ENCODE measurements around the gene GNAI1. TPM values are rescaled to one million over a fixed set of nuclear protein-coding genes. Genes with fewer than 3 reads are reported as not detected.

Gene GNAI1
- total and polyA plus RNA-seq, 4 donors = 66.3 to 155 (median 104) TPM

DNA sequence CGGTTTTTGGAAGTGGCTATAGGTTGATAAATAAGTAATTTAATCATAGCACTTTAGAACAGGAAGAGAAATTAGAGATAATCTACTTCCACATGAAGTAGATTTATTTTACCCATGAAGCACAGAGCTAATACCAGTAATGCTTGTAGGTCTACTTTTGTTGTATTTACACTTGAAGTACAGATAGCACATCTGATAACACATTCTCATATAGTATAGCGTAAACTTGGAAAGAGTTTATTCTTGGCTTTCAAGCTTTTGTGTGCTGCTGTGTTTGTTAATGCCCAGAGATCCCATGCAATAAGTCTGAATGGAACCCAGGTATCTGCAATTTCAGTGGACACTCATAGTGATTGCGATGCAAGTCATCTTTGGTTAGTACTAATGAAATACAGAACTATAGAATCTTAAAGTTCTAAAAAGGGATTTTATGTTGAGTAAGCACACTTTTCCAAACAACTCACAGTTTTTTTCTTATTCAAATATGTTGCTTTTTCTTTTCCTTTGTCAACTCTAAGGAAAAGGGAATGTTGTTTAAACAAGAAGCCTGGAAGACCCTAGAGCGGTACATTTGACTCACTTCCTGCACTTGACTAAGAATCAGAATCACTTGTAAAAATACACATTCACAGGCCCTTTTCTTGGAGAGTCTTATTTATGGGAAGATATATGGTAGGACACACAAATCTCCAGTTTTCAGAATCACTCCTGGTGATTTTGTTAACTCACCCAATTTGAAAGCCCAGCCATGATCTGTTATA, 105.8 kb downstream of the GNAI1 start:
- Histone ChIP-seq H3K27ac (ENCODE audit: low read depth, low read length) (no peak overlapping the region), H3K27me3 (ENCODE audit: control insufficient read depth, insufficient read depth, low read length) (no peaks in the 10 kb centered on the region), H3K36me3 (ENCODE audit: control insufficient read depth, insufficient read depth, low read length) (no peaks in the 10 kb centered on the region), H3K4me3 (ENCODE audit: low read depth, low read length) (no peak overlapping the region), H3K9me3 (ENCODE audit: control insufficient read depth, insufficient read depth, low read length) (no peaks in the 10 kb centered on the region), H3K4me1 (ENCODE audit: control insufficient read depth, insufficient read depth, low read length) (peaks cover 3% of the 10 kb centered on the region)
- no CpG with 5 or more reads among the region's 4 CpGs for WGBS (ENCODE audit: insufficient coverage)
- DNase-seq (ENCODE audit: low read depth in 4 of 6, low spot score in 6 of 6) = no peak

DNA sequence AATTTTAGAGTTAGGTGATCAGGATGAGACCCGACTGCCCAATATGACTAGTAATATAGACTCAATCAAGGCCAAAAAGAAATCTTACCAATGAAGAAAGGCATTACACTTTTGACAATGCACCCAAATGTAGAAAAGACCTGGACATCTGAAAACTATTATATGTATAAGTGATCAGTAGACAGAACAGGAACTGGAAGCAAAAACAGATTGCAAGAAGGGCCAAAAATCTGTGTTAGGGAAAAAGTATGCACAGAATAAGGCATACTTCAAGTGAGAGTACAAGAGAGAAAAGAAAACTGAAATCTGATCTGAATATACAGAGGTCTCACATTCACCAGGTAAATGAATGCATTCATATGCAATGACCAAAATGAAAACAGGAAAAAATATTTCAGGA, 107.0 kb downstream of the GNAI1 start:
- no peaks in the 10 kb centered on the region for H3K9me3 ChIP-seq (ENCODE audit: control insufficient read depth, insufficient read depth, low read length)
- peaks cover 3% of the 10 kb centered on the region for H3K4me1 ChIP-seq (ENCODE audit: control insufficient read depth, insufficient read depth, low read length)
- no peak overlapping the region for H3K27ac ChIP-seq (ENCODE audit: low read depth, low read length)
- no peak overlapping the region for H3K4me3 ChIP-seq (ENCODE audit: low read depth, low read length)
- WGBS (ENCODE audit: insufficient coverage) = no CpG with 5 or more reads among the region's 1 CpG
- H3K27me3 ChIP-seq (ENCODE audit: control insufficient read depth, insufficient read depth, low read length) = no peaks in the 10 kb centered on the region
- H3K36me3 ChIP-seq (ENCODE audit: control insufficient read depth, insufficient read depth, low read length) = no peaks in the 10 kb centered on the region
- DNase-seq (ENCODE audit: low read depth in 4 of 6, low spot score in 6 of 6) = no peak

GRCh38 chr7:80243425-80243824, 108.8 kb downstream of the GNAI1 start:
- H3K36me3 ChIP-seq (ENCODE audit: control insufficient read depth, insufficient read depth, low read length) = no peaks in the 10 kb centered on the region
- DNase-seq (ENCODE audit: low read depth in 4 of 6, low spot score in 6 of 6) = peak in 1 of 6 donors; percentile 21
- WGBS (ENCODE audit: insufficient coverage) = 64% methylated on average over 3 of the region's 4 CpGs

GRCh38 chr7:80244206-80244916, 109.7 kb downstream of the GNAI1 start:
- Histone ChIP-seq H3K27ac (ENCODE audit: low read depth, low read length) (peak overlapping the region; percentile 22), H3K4me3 (ENCODE audit: low read depth, low read length) (no peak overlapping the region), H3K36me3 (ENCODE audit: control insufficient read depth, insufficient read depth, low read length) (no peaks in the 10 kb centered on the region), H3K27me3 (ENCODE audit: control insufficient read depth, insufficient read depth, low read length) (no peaks in the 10 kb centered on the region), H3K4me1 (ENCODE audit: control insufficient read depth, insufficient read depth, low read length) (peaks cover 3% of the 10 kb centered on the region), H3K9me3 (ENCODE audit: control insufficient read depth, insufficient read depth, low read length) (no peaks in the 10 kb centered on the region)
- DNase-seq (ENCODE audit: low read depth in 4 of 6, low spot score in 6 of 6) = peak in 5 of 6 donors; percentile 7 to 57 (median 25)
- WGBS (ENCODE audit: insufficient coverage) = 39% methylated on average over 2 of the region's 4 CpGs

More at GRCh38 chr7:80243425-80243824, 108.8 kb downstream of the GNAI1 start:
- Histone ChIP-seq H3K9me3 (ENCODE audit: control insufficient read depth, insufficient read depth, low read length) (no peaks in the 10 kb centered on the region), H3K4me3 (ENCODE audit: low read depth, low read length) (no peak overlapping the region), H3K4me1 (ENCODE audit: control insufficient read depth, insufficient read depth, low read length) (peaks cover 3% of the 10 kb centered on the region), H3K27me3 (ENCODE audit: control insufficient read depth, insufficient read depth, low read length) (no peaks in the 10 kb centered on the region), H3K27ac (ENCODE audit: low read depth, low read length) (no peak overlapping the region)

DNA sequence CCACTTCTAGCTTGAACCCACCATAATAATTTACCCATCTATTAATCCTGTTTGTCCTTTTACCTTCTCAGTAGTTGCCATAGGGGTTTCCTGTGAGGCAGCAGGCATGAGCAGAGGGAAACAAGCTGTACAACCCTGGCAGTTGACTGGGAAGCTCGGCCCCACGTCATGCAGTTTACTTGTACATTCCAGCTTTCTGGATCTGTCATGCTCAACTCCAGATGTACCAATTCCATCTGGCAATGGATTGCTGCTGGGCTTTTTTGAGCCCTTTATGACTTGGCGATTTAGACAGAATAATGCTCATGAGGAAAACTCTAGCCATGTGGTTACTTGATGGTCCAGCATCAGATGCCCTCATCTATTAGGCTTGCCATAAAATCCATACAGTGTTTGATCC, 112.5 kb downstream of the GNAI1 start:
- no peaks in the 10 kb centered on the region for H3K36me3 ChIP-seq (ENCODE audit: control insufficient read depth, insufficient read depth, low read length)
- no peaks in the 10 kb centered on the region for H3K27me3 ChIP-seq (ENCODE audit: control insufficient read depth, insufficient read depth, low read length)
- no peaks in the 10 kb centered on the region for H3K9me3 ChIP-seq (ENCODE audit: control insufficient read depth, insufficient read depth, low read length)
- WGBS (ENCODE audit: insufficient coverage) = 86% methylated on average over 3 of the region's 3 CpGs
- no peak overlapping the region for H3K4me3 ChIP-seq (ENCODE audit: low read depth, low read length)
- no peak overlapping the region for H3K27ac ChIP-seq (ENCODE audit: low read depth, low read length)
- H3K4me1 ChIP-seq (ENCODE audit: control insufficient read depth, insufficient read depth, low read length) = peaks cover 3% of the 10 kb centered on the region
- DNase-seq (ENCODE audit: low read depth in 4 of 6, low spot score in 6 of 6) = no peak

DNA sequence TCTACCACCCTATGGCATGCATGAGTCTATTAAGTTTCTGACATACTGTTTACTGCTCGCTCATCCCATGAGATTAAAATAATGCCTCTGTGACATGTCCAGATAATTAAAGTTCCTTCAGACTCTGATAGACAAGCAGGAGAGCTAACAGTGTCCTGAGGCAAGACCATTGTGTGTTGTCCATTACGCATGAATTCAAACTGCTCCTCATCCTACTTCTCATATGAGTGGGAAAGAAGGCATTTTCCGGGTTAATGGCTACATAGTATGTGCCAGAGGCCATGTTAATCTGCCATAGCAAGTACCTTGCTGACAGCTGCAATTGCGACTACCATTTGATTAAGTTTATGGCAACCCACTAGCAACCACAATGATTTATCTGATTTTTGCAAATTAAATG, 113.3 kb downstream of the GNAI1 start:
- 100% methylated on average over 2 of the region's 4 CpGs for WGBS (ENCODE audit: insufficient coverage)
- H3K9me3 ChIP-seq (ENCODE audit: control insufficient read depth, insufficient read depth, low read length) = no peaks in the 10 kb centered on the region
- no peak overlapping the region for H3K27ac ChIP-seq (ENCODE audit: low read depth, low read length)
- no peaks in the 10 kb centered on the region for H3K36me3 ChIP-seq (ENCODE audit: control insufficient read depth, insufficient read depth, low read length)
- peaks cover 3% of the 10 kb centered on the region for H3K4me1 ChIP-seq (ENCODE audit: control insufficient read depth, insufficient read depth, low read length)
- H3K4me3 ChIP-seq (ENCODE audit: low read depth, low read length) = no peak overlapping the region
- no peaks in the 10 kb centered on the region for H3K27me3 ChIP-seq (ENCODE audit: control insufficient read depth, insufficient read depth, low read length)
- no peak for DNase-seq (ENCODE audit: low read depth in 4 of 6, low spot score in 6 of 6)

DNA sequence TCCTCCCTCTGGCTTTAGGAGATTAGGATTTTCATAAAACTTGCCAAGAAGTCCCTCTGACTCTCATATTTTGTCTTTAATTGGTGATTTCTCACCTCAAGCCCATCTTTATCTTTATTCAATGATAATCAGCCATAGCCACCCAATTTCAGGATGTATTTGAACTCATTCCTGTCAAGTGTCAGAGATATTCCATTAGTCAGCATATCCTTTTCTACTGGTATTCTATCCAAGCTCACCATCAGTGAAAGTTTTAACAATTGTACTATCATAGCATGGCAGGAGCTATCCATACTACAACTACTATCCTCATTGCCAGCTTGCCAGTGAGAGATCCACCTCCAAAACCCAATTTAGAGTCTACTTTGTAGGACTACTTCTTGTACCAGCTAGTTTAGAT, 114.6 kb downstream of the GNAI1 start:
- no peaks in the 10 kb centered on the region for H3K9me3 ChIP-seq (ENCODE audit: control insufficient read depth, insufficient read depth, low read length)
- no peak overlapping the region for H3K27ac ChIP-seq (ENCODE audit: low read depth, low read length)
- H3K4me1 ChIP-seq (ENCODE audit: control insufficient read depth, insufficient read depth, low read length) = peaks cover 3% of the 10 kb centered on the region
- no peaks in the 10 kb centered on the region for H3K27me3 ChIP-seq (ENCODE audit: control insufficient read depth, insufficient read depth, low read length)
- DNase-seq (ENCODE audit: low read depth in 4 of 6, low spot score in 6 of 6) = no peak
- no peaks in the 10 kb centered on the region for H3K36me3 ChIP-seq (ENCODE audit: control insufficient read depth, insufficient read depth, low read length)
- H3K4me3 ChIP-seq (ENCODE audit: low read depth, low read length) = no peak overlapping the region

- Histone ChIP-seq H3K4me1 (ENCODE audit: control insufficient read depth, insufficient read depth, low read length) (peaks cover 2% of the 10 kb centered on the region), H3K4me3 (ENCODE audit: low read depth, low read length) (no peak overlapping the region), H3K36me3 (ENCODE audit: control insufficient read depth, insufficient read depth, low read length) (no peaks in the 10 kb centered on the region), H3K27ac (ENCODE audit: low read depth, low read length) (no peak overlapping the region), H3K27me3 (ENCODE audit: control insufficient read depth, insufficient read depth, low read length) (no peaks in the 10 kb centered on the region), H3K9me3 (ENCODE audit: control insufficient read depth, insufficient read depth, low read length) (no peaks in the 10 kb centered on the region)
- 67% methylated on average over 2 of the region's 2 CpGs for WGBS (ENCODE audit: insufficient coverage)
- DNase-seq (ENCODE audit: low read depth in 4 of 6, low spot score in 6 of 6) = no peak
Measured at GRCh38 chr7:80249619-80250295, 115.1 kb downstream of the GNAI1 start.

DNA sequence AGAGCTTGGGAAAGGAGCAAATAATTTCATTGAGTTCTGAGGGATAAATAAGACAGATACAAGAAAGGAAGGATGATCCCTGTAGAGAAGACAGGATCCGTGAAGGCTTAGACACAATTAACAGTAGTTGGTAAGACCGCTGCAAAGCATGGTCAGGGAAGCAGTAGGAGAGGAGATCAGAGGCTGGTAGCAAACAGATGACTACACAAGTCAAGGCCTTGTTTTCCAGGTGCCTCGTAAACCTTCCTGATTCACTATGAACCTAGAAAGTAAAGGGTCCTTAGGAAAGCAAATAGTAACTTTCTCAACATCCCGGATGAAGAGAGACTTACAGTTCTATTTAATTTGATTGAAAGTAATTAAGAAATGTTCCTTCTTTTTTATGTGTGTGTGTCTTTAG, 118.6 kb downstream of the GNAI1 start:
- no peak overlapping the region for H3K4me3 ChIP-seq (ENCODE audit: low read depth, low read length)
- no peak overlapping the region for H3K27ac ChIP-seq (ENCODE audit: low read depth, low read length)
- H3K36me3 ChIP-seq (ENCODE audit: control insufficient read depth, insufficient read depth, low read length) = no peaks in the 10 kb centered on the region
- no peaks in the 10 kb centered on the region for H3K9me3 ChIP-seq (ENCODE audit: control insufficient read depth, insufficient read depth, low read length)
- WGBS (ENCODE audit: insufficient coverage) = 85% methylated on average over 2 of the region's 4 CpGs
- DNase-seq (ENCODE audit: low read depth in 4 of 6, low spot score in 6 of 6) = no peak
- no peaks in the 10 kb centered on the region for H3K4me1 ChIP-seq (ENCODE audit: control insufficient read depth, insufficient read depth, low read length)
- H3K27me3 ChIP-seq (ENCODE audit: control insufficient read depth, insufficient read depth, low read length) = no peaks in the 10 kb centered on the region
